ENCODE measurements around the gene GZMM. TPM values are rescaled to one million over a fixed set of nuclear protein-coding genes. Genes with fewer than 3 reads are reported as not detected.
A peak's percentile ranks its signal among the peaks of the same experiment; 100 is the strongest.

GZMM gene
- total and polyA plus RNA-seq, 7 donors, result 0.11 to 0.23 (median 0.14) TPM; not detected in 4

- Histone ChIP-seq H3K36me3 (ENCODE audit: insufficient read depth in 1 of 2, low read depth in 1 of 2) (no peaks in the 10 kb centered on the region), H3K27me3 (ENCODE audit: insufficient read depth in 3 of 3, low read length in 2 of 3) (peaks cover 0 to 34% (median 22%) of the 10 kb centered on the region in 3 donors), H3K4me1 (no peaks in the 10 kb centered on the region), H3K9me3 (no peaks in the 10 kb centered on the region), H3K4me3 (no peak within 1 kb of the TSS), H3K27ac (no peak within 1 kb of the TSS)
- 4 to 12% (median 7%) methylated on average over 31 to 33 of the region's 33 CpGs for WGBS, 3 donors
- peak; percentile 15 to 45 for DNase-seq
- intact Hi-C loops (cut with DNase I), result no loop called here
- no peak for TF ChIP-seq CTCF (IDR thresholded peaks at IDR 0.05)
- no peak for ATAC-seq
Measured at GRCh38 chr19:496112-496665, 47.7 kb upstream of the GZMM start, which contains the start of gene MADCAM1. Gene MADCAM1, plus strand, starts transcription at chr19:496486. Its CDS starts 14 bp downstream, at chr19:496500.

- Histone ChIP-seq H3K9me3 (no peaks in the 10 kb centered on the region), H3K4me3 (no peak overlapping the region), H3K27ac (no peak overlapping the region), H3K36me3 (ENCODE audit: insufficient read depth in 1 of 2, low read depth in 1 of 2) (no peaks in the 10 kb centered on the region), H3K4me1 (no peaks in the 10 kb centered on the region), H3K27me3 (ENCODE audit: insufficient read depth in 3 of 3, low read length in 2 of 3) (peaks cover 0 to 34% (median 22%) of the 10 kb centered on the region in 3 donors)
- no peak for ATAC-seq
- WGBS, 3 donors, result 4 to 8% (median 6%) methylated on average over 3 to 17 of the region's 18 CpGs
- DNase-seq, result peak; percentile 5 to 14
- intact Hi-C loops (cut with DNase I), result no loop called here
- no peak for TF ChIP-seq CTCF (IDR thresholded peaks at IDR 0.05)
Measured at GRCh38 chr19:496986-497385, 46.9 kb upstream of the GZMM start.

- WGBS, 3 donors, result 0 to 3% (median 2%) methylated on average over 8 to 36 of the region's 36 CpGs
- H3K36me3 ChIP-seq (ENCODE audit: insufficient read depth in 1 of 2, low read depth in 1 of 2), result no peaks in the 10 kb centered on the region
- H3K9me3 ChIP-seq, result no peaks in the 10 kb centered on the region
- H3K27ac ChIP-seq, result no peak overlapping the region
- TF ChIP-seq CTCF (IDR thresholded peaks at IDR 0.05), result no peak
- intact Hi-C loops (cut with DNase I), result no loop called here
- H3K4me3 ChIP-seq, result no peak overlapping the region
- no peaks in the 10 kb centered on the region for H3K4me1 ChIP-seq
- ATAC-seq (peak in 1 of 4 donors; percentile 11), DNase-seq (peak; percentile 17 to 52)
- H3K27me3 ChIP-seq (ENCODE audit: insufficient read depth in 3 of 3, low read length in 2 of 3), result peaks cover 0 to 34% (median 22%) of the 10 kb centered on the region in 3 donors
Measured at GRCh38 chr19:497491-497868, 46.4 kb upstream of the GZMM start.

GRCh38 chr19:497869-498510 is 45.9 kb upstream of the GZMM start:
- no peaks in the 10 kb centered on the region for H3K4me1 ChIP-seq
- no peak for TF ChIP-seq CTCF (IDR thresholded peaks at IDR 0.05)
- H3K27ac ChIP-seq, result no peak overlapping the region
- WGBS, 3 donors, result 7 to 10% (median 10%) methylated on average over 28 to 50 of the region's 50 CpGs
- H3K36me3 ChIP-seq (ENCODE audit: insufficient read depth in 1 of 2, low read depth in 1 of 2), result no peaks in the 10 kb centered on the region
- no peaks in the 10 kb centered on the region for H3K9me3 ChIP-seq
- H3K4me3 ChIP-seq, result no peak overlapping the region
- ATAC-seq (peak in 2 of 4 donors; percentile 19 to 20), DNase-seq (peak; percentile 7 to 48)
- intact Hi-C loops (cut with DNase I), result no loop called here
- peaks cover 0 to 34% (median 22%) of the 10 kb centered on the region in 3 donors for H3K27me3 ChIP-seq (ENCODE audit: insufficient read depth in 3 of 3, low read length in 2 of 3)
